ENCODE results near the gene ANAPC13. TPM values are rescaled to one million over a fixed set of nuclear protein-coding genes. Genes with fewer than 3 reads are reported as not detected.
A peak's percentile ranks its signal among the peaks of the same experiment; 100 is the strongest.

Gene ANAPC13
- total and polyA plus RNA-seq, 2 of the 13 experiments (the other 11 are each of a cell fraction or from before 2014, with no cell fraction given) = 48.7 to 69.1 TPM

DNA sequence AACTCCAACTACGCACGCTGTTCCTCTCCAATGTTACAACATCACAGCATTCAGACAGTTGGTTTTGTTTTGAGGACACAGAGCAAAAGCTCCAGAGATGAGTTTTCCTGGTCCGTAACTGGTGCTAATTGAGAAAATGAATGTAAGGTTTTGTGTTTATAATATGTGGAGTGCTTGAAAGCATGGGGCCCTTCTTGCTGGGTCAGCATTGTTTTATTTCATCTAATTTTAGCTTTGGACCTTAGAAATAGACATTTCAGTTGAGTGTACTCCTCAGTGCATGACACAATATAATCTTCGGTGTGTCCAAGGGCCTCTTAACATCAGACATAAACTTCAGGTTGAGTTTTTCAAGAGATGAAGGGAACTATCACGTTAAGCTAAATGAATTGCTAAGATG is 37.1 kb downstream of the ANAPC13 start:
- Histone ChIP-seq H2AFZ (ENCODE audit: low read length) (no peak overlapping the region), H3K4me2 (ENCODE audit: low read depth, low read length) (no peak overlapping the region), H3K9ac (ENCODE audit: insufficient read depth, low read depth, low read length) (no peak overlapping the region), H3K4me3 (replicated peaks in 1 of 3; ENCODE audit: insufficient read depth in 1 of 3, low read depth in 2 of 3, low read length in 3 of 3) (no peak overlapping the region), H3K27ac (ENCODE audit: extremely low read length, insufficient read depth, low read length) (no peak overlapping the region), H3K4me1 (ENCODE audit: insufficient read depth, low read length) (peaks cover 13% of the 10 kb centered on the region; the same call in 1 of the 2 replicates), H3K27me3 (ENCODE audit: control insufficient read depth in 1 of 2, insufficient read depth in 2 of 2, low read length in 2 of 2) (peaks cover 2 to 5% of the 10 kb centered on the region in 2 experiments; a peak in 3 of 5 replicates), H4K20me1 (ENCODE audit: insufficient read depth, low read length) (no peaks in the 10 kb centered on the region), H3K9me3 (ENCODE audit: low read length) (no peaks in the 10 kb centered on the region), H3K79me2 (ENCODE audit: insufficient read depth, low read length) (no peaks in the 10 kb centered on the region), H3K36me3 (replicated peaks in 1 of 2; ENCODE audit: control insufficient read depth in 1 of 2, insufficient read depth in 2 of 2, low read length in 2 of 2) (no peaks in the 10 kb centered on the region)
- 74% methylated on average over 5 of the region's 5 CpGs for WGBS (ENCODE audit: low lambda C conversion rate)
- TF ChIP-seq MAFF (IDR thresholded peaks at IDR 0.05; ENCODE audit: low read depth, low read length) = peak; percentile 45
- TF ChIP-seq, protein P1, sequence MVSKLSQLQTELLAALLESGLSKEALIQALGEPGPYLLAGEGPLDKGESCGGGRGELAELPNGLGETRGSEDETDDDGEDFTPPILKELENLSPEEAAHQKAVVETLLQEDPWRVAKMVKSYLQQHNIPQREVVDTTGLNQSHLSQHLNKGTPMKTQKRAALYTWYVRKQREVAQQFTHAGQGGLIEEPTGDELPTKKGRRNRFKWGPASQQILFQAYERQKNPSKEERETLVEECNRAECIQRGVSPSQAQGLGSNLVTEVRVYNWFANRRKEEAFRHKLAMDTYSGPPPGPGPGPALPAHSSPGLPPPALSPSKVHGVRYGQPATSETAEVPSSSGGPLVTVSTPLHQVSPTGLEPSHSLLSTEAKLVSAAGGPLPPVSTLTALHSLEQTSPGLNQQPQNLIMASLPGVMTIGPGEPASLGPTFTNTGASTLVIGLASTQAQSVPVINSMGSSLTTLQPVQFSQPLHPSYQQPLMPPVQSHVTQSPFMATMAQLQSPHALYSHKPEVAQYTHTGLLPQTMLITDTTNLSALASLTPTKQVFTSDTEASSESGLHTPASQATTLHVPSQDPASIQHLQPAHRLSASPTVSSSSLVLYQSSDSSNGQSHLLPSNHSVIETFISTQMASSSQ (IDR thresholded peaks at IDR 0.05; ENCODE audit: low read depth) = no peak
- TF ChIP-seq, protein P1 (CRISPR knock-in tag; IDR thresholded peaks at IDR 0.05; ENCODE audit: borderline replicate concordance) = no peak
- 0 out of 4 replicates have a peak, but pooled peaks have one; percentile 9 to 50 for TF ChIP-seq MAFK (conservative IDR thresholded peaks at IDR 0.05 in 1 of 2, IDR thresholded peaks at IDR 0.05 in 1 of 2; ENCODE audit: low read length in 2 of 2)
- CTCF ChIA-PET (ENCODE audit: low intra/inter-chr PET ratio, low total read pairs) = interaction anchor here (3.7 kb wide), 1 partner anchor 141 kb away, joined by 23 read pairs; no protein-coding TSS in a partner anchor
- ATAC-seq = no peak
- no TSS peak for BruUV-seq (replicated peaks)
- no peak for FAIRE-seq
- POLR2A ChIA-PET = interaction anchor here (1.3 kb wide), 1 partner anchor 74 kb away, joined by 4 read pairs; the partner anchor contains the start of gene AMOTL2
- DNase-seq (ENCODE audit: low spot score) = no peak
- intact Hi-C loops (cut with micrococcal nuclease; ENCODE audit: unreplicated experiment) (loop anchor here (1.0 to 2.0 kb wide), 4 partner anchors 26 to 140 kb away; partner anchors contain the start of gene AMOTL2), in situ Hi-C loops (cut with HindIII; ENCODE audit: extremely low pct_ligation_motif_present, low pct_unique_long_range_greater_than_20kb) (no loop called here)

Data from HepG2 (cell line).